C4-2B (cell line): ENCODE data around the gene RIPOR2.

Experiments used
- ZFX ChIP-seq: fragments of 450-650 bp; IDR thresholded peaks from 2 replicates; pipeline ENCODE4 v1.6.1; 2017
- TF ChIP-seq, protein P1 (sequence below): fragments of 450-650 bp; conservative IDR thresholded peaks from 2 replicates; pipeline ENCODE4 v1.5.1; 2017; ENCODE audit warnings: mild to moderate bottlenecking

DNA sequence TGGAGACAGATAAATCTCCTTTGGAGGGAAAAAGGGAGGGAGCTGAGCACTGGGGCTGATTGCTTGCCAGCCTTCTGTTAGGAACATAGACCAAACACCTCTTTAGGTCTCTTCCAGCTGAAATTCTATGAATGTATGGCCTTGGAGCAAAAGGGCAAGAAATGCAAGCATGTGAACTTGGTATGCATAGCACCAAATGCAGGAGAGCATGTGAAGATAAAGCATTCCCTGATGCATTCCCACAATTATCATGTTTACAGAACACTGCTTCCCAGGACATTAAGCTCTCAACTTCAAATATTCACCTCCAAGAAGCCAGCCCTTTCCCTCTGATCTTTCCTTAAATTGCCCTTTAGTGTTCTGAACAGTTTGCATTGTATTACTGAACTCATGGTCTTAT is 15.6 kb downstream of the RIPOR2 start:
- TF ChIP-seq, protein P1, sequence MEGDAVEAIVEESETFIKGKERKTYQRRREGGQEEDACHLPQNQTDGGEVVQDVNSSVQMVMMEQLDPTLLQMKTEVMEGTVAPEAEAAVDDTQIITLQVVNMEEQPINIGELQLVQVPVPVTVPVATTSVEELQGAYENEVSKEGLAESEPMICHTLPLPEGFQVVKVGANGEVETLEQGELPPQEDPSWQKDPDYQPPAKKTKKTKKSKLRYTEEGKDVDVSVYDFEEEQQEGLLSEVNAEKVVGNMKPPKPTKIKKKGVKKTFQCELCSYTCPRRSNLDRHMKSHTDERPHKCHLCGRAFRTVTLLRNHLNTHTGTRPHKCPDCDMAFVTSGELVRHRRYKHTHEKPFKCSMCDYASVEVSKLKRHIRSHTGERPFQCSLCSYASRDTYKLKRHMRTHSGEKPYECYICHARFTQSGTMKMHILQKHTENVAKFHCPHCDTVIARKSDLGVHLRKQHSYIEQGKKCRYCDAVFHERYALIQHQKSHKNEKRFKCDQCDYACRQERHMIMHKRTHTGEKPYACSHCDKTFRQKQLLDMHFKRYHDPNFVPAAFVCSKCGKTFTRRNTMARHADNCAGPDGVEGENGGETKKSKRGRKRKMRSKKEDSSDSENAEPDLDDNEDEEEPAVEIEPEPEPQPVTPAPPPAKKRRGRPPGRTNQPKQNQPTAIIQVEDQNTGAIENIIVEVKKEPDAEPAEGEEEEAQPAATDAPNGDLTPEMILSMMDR = no peak
- TF ChIP-seq ZFX = no peak
